Left kidney (tissue), 2 donors: ENCODE measurements around the gene PRDM16. TPM values are rescaled to one million over a fixed set of nuclear protein-coding genes. Genes with fewer than 3 reads are reported as not detected.

Experiments
- DNase-seq: peaks from one replicate; pipeline ENCODE4 v3.0.0-alpha.2; 2013
- polyA plus RNA-seq: library from polyadenylated mRNA; unstranded; fragments of 120-200 nt; gene quantifications from one replicate; pipeline ENCODE4 v1.2.1, GENCODE V29; 2013; ENCODE audit not compliant: insufficient read length

PRDM16 gene
- polyA plus RNA-seq, 1 donor: 7.3 TPM

DNA sequence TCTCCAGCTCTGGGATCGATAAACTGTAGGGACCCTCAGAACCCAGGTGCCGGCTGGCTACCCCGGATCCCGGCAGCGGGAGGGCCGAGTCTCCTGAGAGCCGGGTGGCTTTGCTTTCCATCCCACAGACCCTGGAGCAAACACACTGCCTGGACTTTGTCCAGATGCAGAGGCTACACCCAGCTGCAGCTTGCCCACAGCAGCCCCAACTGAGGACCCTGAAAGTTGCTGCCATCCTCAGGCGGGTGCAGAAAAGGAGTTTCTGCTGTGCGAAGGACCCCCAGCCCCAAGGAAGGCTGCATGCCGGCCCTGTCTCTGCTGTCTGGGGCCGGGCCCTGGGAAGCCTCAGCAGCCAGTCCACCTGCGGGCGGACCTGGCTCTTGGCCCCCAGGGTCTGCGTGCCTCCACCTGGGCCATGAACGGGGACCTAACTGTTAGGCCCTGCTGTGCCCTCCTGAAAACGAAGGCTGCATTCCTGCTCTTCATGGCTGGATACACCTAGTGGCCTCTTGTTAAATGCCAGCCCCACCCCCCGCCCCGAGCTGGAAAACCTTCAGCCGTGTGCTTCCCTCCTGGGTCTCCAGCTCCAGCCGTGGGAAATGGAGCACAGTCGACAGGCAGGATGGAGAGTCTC lies 287.9 kb downstream of the PRDM16 start:
- DNase-seq: no peak

DNA sequence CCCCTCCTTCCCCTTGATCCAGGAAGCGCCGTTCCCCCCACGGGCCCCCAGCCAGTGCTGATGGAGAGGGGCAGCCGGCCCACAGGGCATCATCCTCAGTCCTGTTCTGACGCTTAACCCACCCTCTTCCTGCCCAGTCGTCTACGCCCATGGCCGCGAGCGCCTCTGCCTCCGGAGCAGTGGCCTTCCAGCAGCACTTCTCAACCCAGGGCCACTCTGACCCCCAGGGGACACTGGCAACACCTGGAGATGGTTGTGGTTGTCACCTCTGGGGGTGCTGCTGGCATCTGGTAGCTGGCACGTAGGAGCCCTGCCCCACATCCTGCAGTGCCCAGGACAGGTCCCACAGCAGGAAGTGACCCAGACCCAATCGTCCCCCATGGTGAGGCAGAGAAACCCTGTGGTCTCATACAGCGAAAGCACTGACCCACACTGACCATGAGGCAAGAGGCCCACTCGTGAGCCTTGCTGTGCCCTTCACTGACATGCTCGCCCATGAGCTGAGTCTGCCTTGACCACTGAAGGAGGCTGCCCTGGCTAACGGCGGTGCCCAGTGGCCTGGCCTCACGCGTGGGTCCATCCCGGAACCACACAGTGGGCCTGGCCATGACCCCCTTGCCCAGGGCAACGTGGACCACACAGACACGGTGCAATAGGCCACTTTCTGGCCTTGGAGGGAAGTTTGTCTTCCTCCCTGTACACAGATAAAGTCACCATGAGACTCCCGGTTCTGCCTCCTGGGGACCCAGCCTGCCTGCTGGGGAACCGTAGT lies 288.7 kb downstream of the PRDM16 start:
- no peak for DNase-seq

DNA sequence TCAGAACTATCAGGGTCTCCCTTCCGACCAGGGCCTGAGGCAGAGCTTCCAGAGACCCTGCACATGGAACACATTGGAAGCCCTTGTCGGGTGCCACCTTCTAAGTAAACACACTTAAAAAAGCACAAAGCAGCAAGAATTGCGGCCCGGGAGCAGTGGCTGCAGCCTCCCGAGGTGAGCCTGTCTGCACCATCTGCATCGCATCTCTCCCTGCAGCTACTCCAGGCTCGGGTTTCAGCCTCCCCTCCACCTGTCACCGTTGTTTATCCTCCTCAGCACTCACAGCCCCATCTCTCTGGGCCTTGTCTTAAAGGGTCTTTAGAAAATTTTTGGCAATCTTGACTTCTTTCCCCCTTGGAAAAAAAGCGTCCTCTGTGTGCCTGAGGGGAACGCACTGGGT lies 290.3 kb downstream of the PRDM16 start:
- DNase-seq: no peak

DNA sequence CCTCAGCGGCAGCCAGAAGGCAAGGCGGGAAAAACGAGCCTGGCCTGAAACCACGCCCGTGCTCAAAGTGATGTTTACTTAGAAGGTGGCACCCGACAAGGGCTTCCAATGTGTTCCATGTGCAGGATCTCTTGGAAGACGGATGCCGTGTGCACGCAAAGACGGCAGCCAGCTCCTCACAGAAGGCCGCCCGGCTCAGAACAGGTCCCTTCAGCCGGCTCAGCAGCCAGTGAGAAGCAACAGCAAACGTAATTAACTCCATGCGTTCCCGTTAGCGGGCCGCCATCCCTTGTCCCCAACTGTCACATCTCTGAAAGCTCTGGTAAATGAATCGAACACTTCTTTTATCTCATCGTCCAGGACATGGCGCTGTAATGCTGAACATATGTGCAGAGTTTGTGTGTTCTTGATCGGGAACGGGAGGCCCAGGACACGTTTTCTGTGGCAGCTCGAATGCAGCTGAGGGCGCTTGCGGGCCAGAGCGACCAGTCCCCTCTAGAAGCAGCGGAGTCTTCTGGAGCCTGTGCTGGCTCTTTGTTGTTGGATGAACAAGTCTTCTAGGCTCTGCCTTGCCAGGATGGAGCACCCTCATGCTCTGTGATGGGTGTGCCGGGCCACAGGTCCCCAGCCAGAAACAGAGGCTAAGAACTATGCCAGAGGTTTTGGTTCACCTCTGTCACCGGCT lies 290.9 kb downstream of the PRDM16 start:
- DNase-seq: no peak

DNA sequence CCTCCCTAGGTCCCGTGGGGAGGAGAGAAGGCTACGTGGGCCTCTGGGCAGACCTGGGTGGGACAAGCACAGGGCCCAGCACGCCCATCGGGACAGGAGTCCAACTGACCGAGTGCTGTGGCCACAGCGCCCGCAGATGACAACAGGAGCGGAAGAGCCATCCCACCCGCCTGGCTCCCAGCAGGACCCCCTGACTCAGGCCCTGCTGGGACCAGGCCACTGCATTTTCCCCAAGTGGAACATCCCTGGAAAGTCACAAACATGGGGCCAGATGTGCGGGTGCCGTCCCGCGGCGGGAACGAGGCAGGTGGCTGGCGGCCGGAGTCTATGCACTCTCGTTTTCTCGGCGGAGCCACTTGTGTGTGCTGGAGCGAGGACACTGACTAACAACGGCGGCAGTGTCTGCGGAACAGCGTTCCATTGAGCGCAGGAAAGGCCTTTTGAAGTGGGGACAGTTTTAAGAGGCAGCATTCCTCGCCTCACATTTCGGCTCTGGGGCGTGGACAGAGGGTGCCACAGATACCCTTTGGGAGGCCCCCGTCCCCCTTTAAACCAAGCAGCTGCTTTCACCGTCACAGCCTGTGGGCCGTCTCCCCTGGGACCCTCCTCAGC lies 291.7 kb downstream of the PRDM16 start:
- no peak for DNase-seq

DNA sequence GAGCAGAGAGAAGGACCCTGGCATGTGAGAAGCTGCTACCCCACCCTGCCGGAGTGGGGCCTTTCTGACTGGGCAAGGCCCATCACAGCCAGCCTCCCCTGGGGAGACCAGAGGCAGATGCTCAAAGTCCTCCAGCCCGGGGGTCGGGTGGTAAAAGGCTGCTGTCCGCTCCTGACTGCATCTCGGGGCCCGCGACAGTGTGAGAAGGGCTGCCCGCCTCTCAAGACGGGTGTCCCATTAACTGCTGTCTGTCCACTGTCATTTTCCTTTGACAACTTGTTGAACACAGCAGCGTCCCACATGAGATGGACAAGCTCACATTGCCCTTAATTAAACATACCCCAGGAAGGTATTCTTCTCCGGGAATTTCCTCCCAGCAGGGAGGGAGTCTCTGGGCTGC lies 294.0 kb downstream of the PRDM16 start:
- no peak for DNase-seq

DNA sequence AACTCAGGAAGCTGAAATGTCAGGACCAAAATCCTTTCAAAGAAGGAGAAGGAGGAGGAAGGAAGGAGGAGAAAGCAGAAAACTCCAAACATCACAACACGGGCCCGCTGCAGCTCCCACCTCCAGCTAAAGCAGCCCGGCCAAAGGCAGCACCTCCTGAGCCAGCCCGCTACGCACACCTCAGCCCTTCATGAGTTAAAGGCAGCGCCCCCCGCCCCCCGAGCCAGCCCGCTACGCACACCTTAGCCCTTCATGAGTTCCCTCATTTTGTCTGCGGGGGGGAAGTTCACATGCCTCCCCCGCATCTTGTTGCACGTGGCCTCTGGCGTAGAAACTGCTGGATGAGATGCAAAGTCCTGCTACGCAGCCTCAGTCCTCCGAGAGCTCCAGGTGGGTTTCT lies 294.8 kb downstream of the PRDM16 start:
- DNase-seq: no peak

DNA sequence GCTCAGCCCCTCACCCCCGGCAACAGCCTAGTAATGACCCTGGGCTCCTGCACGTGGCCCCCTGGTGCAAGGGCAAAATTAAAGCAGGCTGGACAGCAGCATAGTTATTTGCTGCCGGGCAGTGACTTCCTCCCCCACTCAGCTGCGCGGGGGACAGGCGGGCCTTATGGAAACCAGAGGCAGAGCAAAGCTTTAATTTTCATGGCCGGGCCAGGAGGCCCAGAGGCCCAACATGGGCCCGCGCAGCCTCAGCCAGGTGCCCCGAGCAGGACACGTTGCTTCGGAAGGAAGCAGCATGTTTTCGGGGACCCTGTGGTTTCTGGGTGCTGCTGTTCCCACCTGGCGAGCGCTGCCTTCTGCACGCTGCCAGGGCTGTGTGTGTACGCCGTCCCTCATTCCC lies 295.5 kb downstream of the PRDM16 start:
- no peak for DNase-seq

DNA sequence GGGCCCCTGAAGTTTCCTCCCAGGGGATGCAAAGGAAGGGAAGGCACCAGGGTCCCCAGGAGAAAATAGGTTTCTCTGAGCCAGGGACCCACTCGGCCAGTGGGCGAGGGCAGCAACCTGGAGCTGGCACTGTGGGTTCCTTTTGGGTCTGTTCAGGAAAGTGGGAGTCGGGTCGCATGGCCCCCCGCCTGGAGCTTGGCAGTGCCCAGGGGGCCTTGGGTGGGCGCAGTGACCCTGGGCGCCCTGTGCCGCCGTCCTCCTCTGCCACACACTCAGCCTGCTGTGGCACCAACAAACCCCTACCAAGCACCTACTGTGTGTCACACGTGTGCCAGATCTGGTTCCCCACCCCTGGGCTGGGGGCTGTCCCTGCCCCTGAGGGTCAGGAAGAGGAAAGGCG lies 296.0 kb downstream of the PRDM16 start:
- DNase-seq: no peak

DNA sequence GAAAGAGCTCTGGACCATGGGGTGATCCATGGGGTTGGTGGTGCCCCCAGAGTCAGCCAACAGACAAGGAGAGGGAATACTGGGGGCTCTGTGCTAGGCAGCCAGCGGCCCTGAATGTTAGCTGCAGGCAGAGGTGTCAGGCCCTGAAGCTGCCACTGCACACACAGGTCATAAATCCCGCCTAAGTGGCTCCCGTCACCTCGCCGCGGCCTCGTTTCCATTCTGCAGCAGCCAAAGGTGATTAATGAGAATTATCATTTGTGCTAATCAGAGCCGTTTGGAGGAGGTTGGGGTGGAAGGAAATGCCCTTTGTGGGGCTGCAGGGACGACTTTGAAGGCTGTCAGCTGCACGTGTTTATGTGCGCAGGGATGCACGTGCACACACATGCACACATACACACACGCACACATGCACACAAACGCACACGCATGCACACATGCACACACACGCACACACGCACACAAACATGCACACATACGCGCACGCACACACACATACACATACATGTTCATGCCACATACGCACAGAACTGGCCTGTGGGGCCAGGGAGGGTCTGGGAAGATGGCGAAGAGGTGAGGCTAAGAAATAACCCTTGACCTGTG lies 296.6 kb downstream of the PRDM16 start:
- no peak for DNase-seq

DNA sequence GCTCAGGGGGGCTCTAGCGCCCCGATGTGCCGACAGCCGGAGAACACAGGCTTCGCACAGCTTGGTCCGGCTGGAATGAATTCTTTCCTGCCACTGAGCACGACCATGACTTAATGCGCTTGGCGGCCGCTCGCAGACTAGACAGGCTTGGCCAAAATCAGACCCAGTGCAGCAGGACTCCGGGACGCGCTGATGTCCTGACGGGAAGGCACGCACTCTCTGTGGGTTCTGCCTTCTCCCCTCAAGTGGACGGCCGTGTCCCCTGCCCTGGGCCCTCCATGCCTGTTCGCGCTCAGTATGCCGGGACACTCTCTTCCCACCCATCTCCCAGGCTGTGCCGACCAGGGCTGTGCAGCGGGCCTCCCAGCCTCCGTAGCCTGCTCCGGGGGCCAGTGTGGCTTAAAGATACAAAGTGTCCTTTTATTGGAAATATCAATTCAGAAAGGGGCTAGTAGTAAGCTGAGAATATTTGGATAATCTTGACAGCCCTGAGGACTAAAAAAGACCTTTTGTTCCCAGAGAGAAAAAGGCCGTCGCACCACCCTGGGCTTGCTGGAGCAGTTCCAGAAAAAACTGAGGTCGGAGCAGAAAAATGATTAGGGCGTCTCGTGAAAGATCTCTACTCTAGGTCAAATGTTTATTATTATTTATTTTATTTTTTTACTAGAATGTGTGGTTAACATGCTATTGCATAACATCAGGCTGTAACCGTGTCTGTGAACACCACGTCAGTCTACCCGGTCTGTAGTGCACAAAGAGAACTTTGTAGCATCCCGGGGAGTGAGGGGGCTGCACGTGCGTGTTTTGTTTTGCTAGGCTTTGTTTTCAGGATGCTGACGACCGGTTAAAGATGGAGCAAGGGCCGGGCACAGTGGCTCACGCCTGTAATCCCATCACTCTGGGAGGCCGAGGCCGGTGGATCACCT lies 297.4 kb downstream of the PRDM16 start:
- DNase-seq: no peak

DNA sequence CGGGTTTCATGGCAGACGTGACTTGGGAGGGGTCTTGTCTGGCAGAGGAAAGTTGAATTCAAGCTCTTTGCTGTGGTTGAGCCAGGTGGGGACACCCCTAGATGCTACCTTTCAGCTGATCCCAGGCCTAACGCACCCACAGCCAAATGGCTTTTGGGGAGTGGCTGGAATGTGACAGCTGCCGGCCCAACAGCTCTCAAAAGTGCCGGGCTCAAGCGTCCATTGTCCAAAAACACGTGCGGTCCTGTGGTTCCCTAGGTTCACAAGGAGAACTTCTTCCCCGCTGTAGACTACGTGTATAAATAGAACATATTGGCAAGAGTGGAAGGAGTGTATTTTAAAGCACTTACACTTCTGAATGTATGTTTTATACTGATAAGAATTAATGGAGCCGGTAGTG lies 298.4 kb downstream of the PRDM16 start:
- DNase-seq: no peak

DNA sequence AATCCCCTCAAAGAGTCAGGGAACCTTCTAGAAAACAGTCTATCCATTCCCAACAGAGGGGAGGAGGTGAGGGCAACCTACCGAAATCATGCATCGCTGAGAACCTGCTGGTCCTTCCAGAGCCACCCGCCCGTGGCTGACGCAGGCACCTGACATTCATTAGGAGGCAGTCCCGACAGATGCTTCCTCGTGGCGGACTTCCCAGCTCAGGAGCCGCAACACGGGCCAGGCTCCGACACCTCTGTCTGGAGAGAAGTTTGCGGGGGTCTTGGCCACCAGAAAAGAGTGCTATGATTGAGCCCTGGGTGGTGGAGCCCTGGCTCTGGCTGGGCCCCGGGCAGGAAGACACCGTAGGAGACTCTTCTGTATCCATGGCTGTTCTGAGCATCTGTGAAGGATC lies 299.1 kb downstream of the PRDM16 start:
- DNase-seq: no peak

DNA sequence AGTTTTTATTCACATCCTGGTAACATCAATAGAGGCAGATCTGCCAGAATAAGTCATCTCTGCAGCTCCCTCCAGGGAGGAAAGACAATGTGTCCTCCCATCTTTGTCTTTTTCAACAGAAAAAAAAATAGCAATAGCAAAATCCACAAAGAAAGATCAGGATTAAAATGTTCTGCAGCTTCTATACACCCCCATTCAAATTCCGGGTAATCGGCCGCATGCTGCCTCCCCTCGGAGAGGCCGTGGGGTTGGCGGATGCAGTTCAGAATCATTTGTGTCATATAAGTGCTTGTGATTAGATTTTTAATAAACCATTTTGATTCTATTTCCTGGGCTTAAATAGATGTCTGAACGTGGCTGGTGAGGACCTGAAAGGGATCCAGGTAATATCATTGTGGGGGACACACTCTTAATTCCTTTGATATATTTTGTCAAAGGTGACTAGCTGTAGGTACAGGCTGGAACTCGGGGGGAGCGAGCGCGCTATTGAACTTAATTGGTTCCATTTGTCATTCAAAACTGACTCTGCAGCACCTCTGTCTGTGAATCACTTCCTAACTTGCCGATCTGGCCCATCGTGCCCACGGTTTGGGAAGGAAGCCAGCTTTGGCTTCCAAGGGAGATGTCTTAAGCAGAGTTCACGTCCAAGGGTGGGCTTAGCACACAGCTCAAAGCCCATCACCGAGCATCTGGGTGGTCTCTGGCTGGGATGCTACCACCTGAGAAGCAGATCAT lies 299.9 kb downstream of the PRDM16 start:
- no peak for DNase-seq

DNA sequence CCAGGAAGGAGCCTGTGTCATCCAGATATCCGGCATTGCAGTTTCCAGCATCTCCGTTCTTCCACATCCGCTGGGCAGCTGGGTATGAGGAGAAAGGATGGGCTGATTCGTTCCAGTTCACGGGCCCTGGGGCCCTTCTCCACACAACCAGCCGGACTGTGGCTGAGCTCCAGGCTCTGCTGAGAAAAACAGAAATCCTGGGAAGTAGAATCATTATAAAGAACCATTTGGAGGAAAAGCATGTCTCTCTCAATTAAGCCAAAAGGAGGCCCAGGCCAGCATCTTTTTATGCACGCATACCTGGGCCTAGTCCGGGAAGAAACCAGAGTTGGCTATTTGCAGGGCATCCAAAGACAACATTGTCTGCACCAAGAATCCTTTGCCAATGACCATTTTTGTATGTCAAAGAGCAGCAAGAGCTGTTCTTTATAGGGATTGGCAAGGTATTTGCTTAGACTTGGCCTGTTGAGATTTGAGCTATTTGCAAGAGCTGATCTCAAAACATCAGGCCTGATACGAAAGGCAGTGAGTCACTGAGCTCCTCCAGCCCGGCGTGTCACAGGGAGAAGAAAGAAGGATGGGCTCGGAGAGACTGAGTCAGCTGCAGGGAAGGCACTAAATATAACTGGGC lies 300.6 kb downstream of the PRDM16 start:
- DNase-seq: no peak

DNA sequence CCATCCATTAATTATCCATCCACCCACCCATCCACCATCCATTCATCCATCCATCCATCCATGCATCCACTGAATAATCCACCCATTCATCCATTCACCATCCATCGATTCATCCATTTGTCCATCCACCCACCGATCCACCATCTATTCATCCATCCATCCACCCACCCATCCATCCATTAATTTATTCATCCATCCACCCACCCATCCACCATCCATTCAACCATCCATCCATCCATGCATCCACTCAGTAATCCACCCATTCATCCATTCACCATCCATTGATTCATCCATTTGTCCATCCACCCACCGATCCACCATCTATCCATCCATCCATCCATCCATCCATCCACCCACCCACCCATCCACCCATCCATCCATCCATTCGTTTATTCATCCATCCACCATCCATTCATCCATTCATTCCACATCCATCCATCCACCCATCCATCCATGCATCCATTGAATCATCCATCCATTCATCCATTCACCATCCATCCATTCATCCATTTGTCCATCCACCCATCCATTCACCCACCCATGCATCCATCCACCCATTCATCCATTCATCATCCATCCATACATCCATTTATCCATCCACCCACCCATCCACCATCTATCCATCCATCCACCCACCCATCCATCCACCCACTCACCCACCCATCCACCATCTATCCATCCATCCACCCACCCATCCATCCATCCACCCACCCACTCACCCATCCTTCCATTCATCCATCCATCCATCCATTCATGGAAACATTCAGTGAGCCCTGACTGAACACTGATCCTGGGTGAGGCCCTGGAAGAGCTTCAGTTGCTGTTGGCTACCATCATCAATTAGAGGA lies 302.1 kb downstream of the PRDM16 start:
- no peak for DNase-seq

DNA sequence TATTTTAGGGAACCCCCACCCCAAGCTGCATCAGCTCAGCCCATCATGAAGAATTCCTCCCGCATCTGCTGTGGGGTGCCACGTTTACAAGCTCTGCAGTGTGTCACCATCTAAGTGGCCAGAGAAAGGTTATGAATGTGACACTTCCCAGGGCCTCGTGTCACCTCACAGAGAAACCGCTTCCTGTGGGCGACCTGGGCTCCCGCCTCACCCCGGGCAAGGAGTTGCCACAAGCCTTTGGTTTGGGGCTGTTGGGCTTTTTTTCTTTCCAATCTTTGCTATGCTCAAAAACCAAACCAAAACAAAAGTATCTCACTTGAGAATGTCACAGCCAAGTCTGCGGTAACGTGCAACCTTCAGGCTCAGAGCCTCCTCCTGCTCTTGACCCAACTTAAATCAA lies 303.3 kb downstream of the PRDM16 start:
- DNase-seq: no peak

DNA sequence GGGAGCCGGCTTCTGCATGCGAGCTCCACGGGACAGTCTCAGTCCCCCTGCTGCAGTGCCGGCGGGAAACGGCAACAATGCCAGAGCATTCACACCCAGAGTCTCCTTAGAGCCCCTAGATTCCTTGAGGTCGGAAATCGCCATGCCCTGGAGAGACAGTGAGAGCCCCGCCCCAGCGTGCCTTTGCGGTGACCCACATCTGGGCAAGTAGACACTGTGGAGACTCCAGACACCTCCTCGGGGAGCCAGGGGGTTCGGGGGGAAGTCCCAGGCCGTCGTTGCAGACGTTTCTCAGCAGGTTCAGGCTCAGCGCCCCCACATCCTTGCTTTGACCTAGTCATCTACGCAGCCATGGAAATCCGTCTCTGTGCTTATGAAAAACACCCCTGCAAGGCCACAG lies 304.2 kb downstream of the PRDM16 start:
- no peak for DNase-seq

DNA sequence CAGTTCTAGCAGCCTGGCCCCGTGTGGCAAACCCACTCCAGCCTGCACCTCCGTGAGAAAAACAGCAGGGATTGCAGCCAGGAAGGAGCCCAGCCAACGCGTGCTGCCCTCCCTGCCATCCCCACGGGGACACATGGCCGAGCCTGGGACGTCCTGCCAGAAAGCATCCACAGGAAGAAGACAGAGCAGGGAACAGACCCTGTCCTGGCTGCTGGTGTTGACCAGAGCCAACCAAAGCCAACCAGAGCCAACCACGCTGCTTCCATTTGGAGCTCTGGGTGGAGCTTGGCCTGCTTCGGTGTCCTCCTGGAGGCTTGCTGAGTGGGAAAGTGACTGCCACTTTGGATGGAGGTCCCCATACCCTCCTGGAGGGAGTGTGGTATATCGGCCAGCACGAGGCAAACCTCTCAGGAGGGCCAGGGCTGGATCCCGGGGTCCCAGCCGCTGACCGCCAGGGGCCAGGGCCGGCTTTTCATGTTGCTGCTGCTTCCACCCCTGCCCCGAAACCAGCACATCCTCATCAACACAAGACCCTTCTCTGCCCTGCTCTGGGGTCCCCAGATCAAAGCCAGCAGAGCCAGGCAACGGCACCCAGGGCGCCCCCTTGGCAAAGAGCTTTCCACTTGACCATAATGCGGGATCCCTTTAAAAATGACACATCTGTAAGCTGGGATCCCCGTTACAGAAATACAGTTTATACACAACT lies 304.9 kb downstream of the PRDM16 start:
- DNase-seq: no peak
